ENCODE data around the gene EXPH5. TPM values are rescaled to one million over a fixed set of nuclear protein-coding genes. Genes with fewer than 3 reads are reported as not detected.

EXPH5 gene
- polyA plus RNA-seq, 1 donor = 1.1 TPM

DNA sequence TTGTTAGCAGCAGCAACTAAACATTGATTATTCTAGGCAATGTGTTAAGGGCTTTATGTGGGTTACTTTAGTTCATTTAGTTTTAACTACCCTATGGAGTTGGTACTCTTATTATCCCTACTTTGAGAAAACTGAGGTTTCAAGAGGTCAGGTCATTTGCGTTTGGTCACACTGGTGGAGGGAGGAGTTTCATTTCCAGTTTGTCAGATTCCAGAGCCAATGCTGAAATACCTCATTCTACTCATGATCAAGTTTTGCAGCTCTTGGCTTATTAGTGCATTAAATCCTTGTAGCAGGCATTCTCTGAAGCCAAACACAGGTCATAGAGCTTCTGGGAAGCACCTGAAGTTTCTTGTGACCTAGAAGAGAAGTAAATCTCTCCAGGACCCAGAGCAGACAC is 71.2 kb downstream of the EXPH5 start:
- DNase-seq = no peak
- no peak overlapping the region for H3K27ac ChIP-seq (ENCODE audit: low read length)
- no peaks in the 10 kb centered on the region for H3K27me3 ChIP-seq (ENCODE audit: control insufficient read depth, insufficient read depth, low read length)
- no CpG with 5 or more reads among the region's 1 CpG for WGBS (ENCODE audit: insufficient coverage, low lambda C conversion rate)
- H3K4me1 ChIP-seq (ENCODE audit: control insufficient read depth, insufficient read depth, low read length) = no peaks in the 10 kb centered on the region
- no peak overlapping the region for H3K4me3 ChIP-seq (ENCODE audit: low read length)
- H3K36me3 ChIP-seq (ENCODE audit: control insufficient read depth, insufficient read depth, low read length) = no peaks in the 10 kb centered on the region
- no peaks in the 10 kb centered on the region for H3K9me3 ChIP-seq (ENCODE audit: control insufficient read depth, low read depth, low read length)

DNA sequence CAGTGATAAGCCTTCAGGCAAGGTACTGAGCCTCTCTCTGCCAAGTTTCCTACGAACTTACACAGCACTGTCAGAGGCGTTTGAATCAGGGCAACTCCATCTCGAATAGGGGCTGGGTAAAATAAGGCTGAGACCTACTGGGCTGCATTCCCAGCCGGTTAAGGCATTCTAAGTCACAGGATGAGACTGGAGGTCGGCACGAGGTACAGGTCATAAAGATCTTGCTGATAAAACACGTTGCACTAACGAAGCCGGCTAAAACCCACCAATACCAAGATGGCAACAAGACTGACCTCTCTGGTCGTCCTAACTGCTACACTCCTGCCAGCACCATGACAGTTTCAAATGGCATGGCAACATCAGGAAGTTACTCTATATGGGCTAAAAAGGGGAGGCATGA is 75.0 kb downstream of the EXPH5 start:
- H3K27me3 ChIP-seq (ENCODE audit: control insufficient read depth, insufficient read depth, low read length) = no peaks in the 10 kb centered on the region
- H3K27ac ChIP-seq (ENCODE audit: low read length) = no peak overlapping the region
- no peaks in the 10 kb centered on the region for H3K4me1 ChIP-seq (ENCODE audit: control insufficient read depth, insufficient read depth, low read length)
- no CpG with 5 or more reads among the region's 10 CpGs for WGBS (ENCODE audit: insufficient coverage, low lambda C conversion rate)
- no peak for DNase-seq
- H3K4me3 ChIP-seq (ENCODE audit: low read length) = no peak overlapping the region
- no peaks in the 10 kb centered on the region for H3K36me3 ChIP-seq (ENCODE audit: control insufficient read depth, insufficient read depth, low read length)
- no peaks in the 10 kb centered on the region for H3K9me3 ChIP-seq (ENCODE audit: control insufficient read depth, low read depth, low read length)

GRCh38 chr11:108516125-108516524 is 77.4 kb downstream of the EXPH5 start:
- no peaks in the 10 kb centered on the region for H3K36me3 ChIP-seq (ENCODE audit: control insufficient read depth, insufficient read depth, low read length)
- no peaks in the 10 kb centered on the region for H3K27me3 ChIP-seq (ENCODE audit: control insufficient read depth, insufficient read depth, low read length)
- H3K4me3 ChIP-seq (ENCODE audit: low read length) = no peak overlapping the region
- DNase-seq = no peak
- WGBS (ENCODE audit: insufficient coverage, low lambda C conversion rate) = no CpG with 5 or more reads among the region's 4 CpGs
- no peak overlapping the region for H3K27ac ChIP-seq (ENCODE audit: low read length)
- H3K4me1 ChIP-seq (ENCODE audit: control insufficient read depth, insufficient read depth, low read length) = no peaks in the 10 kb centered on the region
- no peaks in the 10 kb centered on the region for H3K9me3 ChIP-seq (ENCODE audit: control insufficient read depth, low read depth, low read length)

GRCh38 chr11:108512708-108513107 is 80.9 kb downstream of the EXPH5 start:
- no CpG with 5 or more reads among the region's 2 CpGs for WGBS (ENCODE audit: insufficient coverage, low lambda C conversion rate)
- Histone ChIP-seq H3K27ac (ENCODE audit: low read length) (no peak overlapping the region), H3K4me3 (ENCODE audit: low read length) (no peak overlapping the region), H3K36me3 (ENCODE audit: control insufficient read depth, insufficient read depth, low read length) (no peaks in the 10 kb centered on the region), H3K4me1 (ENCODE audit: control insufficient read depth, insufficient read depth, low read length) (no peaks in the 10 kb centered on the region), H3K27me3 (ENCODE audit: control insufficient read depth, insufficient read depth, low read length) (no peaks in the 10 kb centered on the region), H3K9me3 (ENCODE audit: control insufficient read depth, low read depth, low read length) (no peaks in the 10 kb centered on the region)
- DNase-seq = no peak

DNA sequence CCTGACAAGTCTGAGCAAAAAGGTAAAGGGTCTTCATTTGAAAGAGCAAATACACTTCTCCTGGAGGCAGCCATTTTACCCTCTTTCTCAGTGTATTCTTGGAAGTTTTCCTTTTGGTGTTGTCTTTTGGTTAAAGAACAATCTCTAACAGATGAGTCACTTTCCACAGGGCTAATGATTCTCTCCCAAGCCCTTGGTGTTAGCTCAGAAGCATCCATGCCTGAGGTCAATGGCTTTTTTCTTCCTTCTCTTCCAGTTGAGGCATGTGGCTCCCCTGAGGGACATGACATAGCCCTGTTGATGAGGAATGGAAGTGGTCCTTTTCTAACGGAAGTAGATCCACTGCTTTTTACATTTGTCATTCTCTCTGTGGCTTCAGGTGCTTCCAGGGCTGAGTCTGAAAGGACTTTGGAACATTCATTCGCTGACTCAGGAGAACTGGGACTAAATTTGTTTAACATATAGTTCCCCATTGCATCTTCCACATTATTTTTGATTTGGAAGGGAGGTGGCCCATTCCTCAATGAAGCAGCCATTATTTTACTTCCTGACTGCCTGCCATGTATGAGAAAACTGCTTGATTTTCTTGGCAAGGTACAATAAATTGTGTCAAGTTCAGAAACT is 81.6 kb downstream of the EXPH5 start:
- Histone ChIP-seq H3K27ac (ENCODE audit: low read length) (no peak overlapping the region), H3K4me3 (ENCODE audit: low read length) (no peak overlapping the region), H3K27me3 (ENCODE audit: control insufficient read depth, insufficient read depth, low read length) (no peaks in the 10 kb centered on the region), H3K4me1 (ENCODE audit: control insufficient read depth, insufficient read depth, low read length) (no peaks in the 10 kb centered on the region), H3K36me3 (ENCODE audit: control insufficient read depth, insufficient read depth, low read length) (no peaks in the 10 kb centered on the region), H3K9me3 (ENCODE audit: control insufficient read depth, low read depth, low read length) (no peaks in the 10 kb centered on the region)
- WGBS (ENCODE audit: insufficient coverage, low lambda C conversion rate) = 100% methylated on average over 1 of the region's 2 CpGs
- DNase-seq = peak in 1 of 2 donors; percentile 14

DNA sequence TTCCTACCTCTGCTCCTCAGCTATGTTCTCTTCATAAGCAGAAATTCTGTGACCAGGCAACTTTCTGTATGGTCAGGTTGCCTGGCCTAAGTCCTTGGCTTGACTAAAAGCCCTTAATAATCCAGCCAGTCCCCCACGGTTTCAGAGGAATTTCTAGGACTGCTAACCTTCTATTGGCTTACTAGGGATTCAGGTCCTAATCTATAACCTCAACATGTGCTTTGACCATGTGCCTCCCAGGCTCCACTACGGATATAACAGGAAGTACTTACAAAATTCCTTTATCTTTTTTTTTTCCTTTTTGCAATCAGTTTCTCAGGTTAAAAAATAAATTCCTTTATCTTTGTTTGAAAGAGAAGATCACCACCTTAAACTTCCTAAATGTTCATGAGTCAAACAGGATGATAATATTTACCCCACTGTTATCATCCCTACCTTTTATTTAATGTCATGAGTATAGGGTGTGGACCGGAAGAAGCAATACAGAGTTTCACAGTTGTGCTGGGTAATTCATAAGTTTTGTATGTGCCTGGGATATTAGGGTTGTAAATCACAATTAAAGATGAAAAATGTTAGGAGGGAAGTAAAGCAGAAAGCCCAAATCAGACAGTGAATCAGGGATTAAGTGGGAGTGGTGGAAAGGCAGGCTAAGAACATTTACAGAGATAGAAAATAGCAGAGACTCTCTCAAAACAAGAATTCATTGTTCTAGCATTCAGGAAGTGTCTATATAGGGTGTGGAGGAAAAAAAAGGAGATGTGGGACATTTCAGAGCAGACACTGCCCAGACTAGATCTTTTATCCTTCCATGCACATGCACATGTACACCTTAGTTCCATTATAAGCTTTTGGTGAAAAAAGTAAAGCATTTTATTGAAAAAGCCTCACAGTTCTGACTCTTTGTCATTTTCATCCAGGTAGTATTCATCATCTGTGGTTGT is 84.6 kb downstream of the EXPH5 start:
- H3K27ac ChIP-seq (ENCODE audit: low read length) = no peak overlapping the region
- H3K36me3 ChIP-seq (ENCODE audit: control insufficient read depth, insufficient read depth, low read length) = no peaks in the 10 kb centered on the region
- H3K9me3 ChIP-seq (ENCODE audit: control insufficient read depth, low read depth, low read length) = no peaks in the 10 kb centered on the region
- peak in 1 of 2 donors; percentile 53 for DNase-seq
- 0% methylated on average over 1 of the region's 3 CpGs for WGBS (ENCODE audit: insufficient coverage, low lambda C conversion rate)
- H3K27me3 ChIP-seq (ENCODE audit: control insufficient read depth, insufficient read depth, low read length) = no peaks in the 10 kb centered on the region
- no peak overlapping the region for H3K4me3 ChIP-seq (ENCODE audit: low read length)
- H3K4me1 ChIP-seq (ENCODE audit: control insufficient read depth, insufficient read depth, low read length) = no peaks in the 10 kb centered on the region

DNA sequence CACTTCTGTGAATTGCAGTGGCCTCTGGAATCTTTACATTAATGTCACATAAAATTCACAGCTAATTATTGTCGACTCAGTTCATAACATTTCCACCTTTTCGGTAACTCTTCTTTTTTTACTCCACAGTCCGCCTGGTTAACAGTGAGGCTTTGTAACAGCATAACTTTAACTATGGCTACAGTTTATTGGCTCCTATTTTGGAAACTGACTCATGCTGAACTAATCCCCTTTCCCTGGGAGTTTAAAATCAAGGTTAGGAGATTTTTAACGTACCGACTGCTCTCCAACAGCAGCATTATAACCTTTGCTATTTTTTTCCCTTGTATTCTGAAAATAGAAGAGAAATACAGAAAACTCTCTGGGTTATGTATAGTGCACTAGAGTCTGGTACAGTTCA is 92.2 kb downstream of the EXPH5 start:
- Histone ChIP-seq H3K27me3 (ENCODE audit: control insufficient read depth, insufficient read depth, low read length) (peaks cover 3% of the 10 kb centered on the region), H3K27ac (ENCODE audit: low read length) (no peak overlapping the region), H3K9me3 (ENCODE audit: control insufficient read depth, low read depth, low read length) (no peaks in the 10 kb centered on the region), H3K4me3 (ENCODE audit: low read length) (no peak overlapping the region), H3K36me3 (ENCODE audit: control insufficient read depth, insufficient read depth, low read length) (no peaks in the 10 kb centered on the region), H3K4me1 (ENCODE audit: control insufficient read depth, insufficient read depth, low read length) (no peaks in the 10 kb centered on the region)
- DNase-seq = no peak
- no CpG with 5 or more reads among the region's 5 CpGs for WGBS (ENCODE audit: insufficient coverage, low lambda C conversion rate)

DNA sequence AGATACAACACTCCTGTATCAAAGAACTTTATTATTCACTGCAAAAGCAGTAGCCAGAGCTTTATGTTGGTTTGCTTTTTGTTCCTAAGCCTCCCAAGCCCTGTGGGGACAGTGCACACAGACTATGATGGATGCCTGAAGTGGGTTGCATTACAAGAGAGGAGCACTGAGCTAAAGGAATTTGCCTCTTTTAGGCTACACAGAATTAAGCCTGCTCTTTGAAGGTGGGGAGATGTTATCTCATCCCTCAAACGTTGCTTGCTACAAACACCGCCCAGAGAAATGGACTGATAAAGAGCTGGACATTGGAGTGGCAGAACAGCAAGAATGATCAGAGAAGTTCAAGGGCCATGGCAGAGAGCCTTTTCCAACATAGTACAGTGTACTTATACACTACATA is 92.8 kb downstream of the EXPH5 start:
- Histone ChIP-seq H3K4me1 (ENCODE audit: control insufficient read depth, insufficient read depth, low read length) (no peaks in the 10 kb centered on the region), H3K9me3 (ENCODE audit: control insufficient read depth, low read depth, low read length) (no peaks in the 10 kb centered on the region), H3K36me3 (ENCODE audit: control insufficient read depth, insufficient read depth, low read length) (no peaks in the 10 kb centered on the region), H3K27ac (ENCODE audit: low read length) (no peak overlapping the region), H3K27me3 (ENCODE audit: control insufficient read depth, insufficient read depth, low read length) (peaks cover 3% of the 10 kb centered on the region), H3K4me3 (ENCODE audit: low read length) (no peak overlapping the region)
- DNase-seq = no peak
- no CpG with 5 or more reads among the region's 2 CpGs for WGBS (ENCODE audit: insufficient coverage, low lambda C conversion rate)

DNA sequence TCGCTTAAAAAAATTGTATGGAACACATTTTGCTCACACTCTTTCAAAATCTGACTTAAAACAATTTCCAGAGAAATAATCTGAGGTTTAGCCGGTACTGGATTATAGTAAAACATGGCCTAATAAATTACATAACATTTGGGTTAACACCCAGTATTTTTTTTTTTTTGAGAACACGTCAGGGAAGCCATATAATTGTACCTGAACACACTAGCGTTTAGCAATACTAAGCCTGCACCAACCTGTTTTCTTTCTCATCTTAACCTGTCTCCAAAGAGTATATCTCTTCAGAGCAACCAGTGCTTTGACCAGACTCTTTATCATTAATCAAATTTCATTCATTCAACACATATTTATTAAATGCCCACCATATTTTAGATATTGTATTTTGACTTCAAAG is 93.4 kb downstream of the EXPH5 start:
- Histone ChIP-seq H3K4me1 (ENCODE audit: control insufficient read depth, insufficient read depth, low read length) (no peaks in the 10 kb centered on the region), H3K27me3 (ENCODE audit: control insufficient read depth, insufficient read depth, low read length) (peaks cover 3% of the 10 kb centered on the region), H3K4me3 (ENCODE audit: low read length) (no peak overlapping the region), H3K36me3 (ENCODE audit: control insufficient read depth, insufficient read depth, low read length) (no peaks in the 10 kb centered on the region), H3K9me3 (ENCODE audit: control insufficient read depth, low read depth, low read length) (no peaks in the 10 kb centered on the region), H3K27ac (ENCODE audit: low read length) (no peak overlapping the region)
- no peak for DNase-seq
- 94% methylated on average over 2 of the region's 4 CpGs for WGBS (ENCODE audit: insufficient coverage, low lambda C conversion rate)

GRCh38 chr11:108498816-108499408 is 94.7 kb downstream of the EXPH5 start:
- H3K4me3 ChIP-seq (ENCODE audit: low read length) = peak overlapping the region; percentile 62
- 87% methylated on average over 3 of the region's 29 CpGs for WGBS (ENCODE audit: insufficient coverage, low lambda C conversion rate)
- H3K36me3 ChIP-seq (ENCODE audit: control insufficient read depth, insufficient read depth, low read length) = no peaks in the 10 kb centered on the region
- no peaks in the 10 kb centered on the region for H3K9me3 ChIP-seq (ENCODE audit: control insufficient read depth, low read depth, low read length)
- DNase-seq = no peak
- peaks cover 3% of the 10 kb centered on the region for H3K27me3 ChIP-seq (ENCODE audit: control insufficient read depth, insufficient read depth, low read length)
- no peaks in the 10 kb centered on the region for H3K4me1 ChIP-seq (ENCODE audit: control insufficient read depth, insufficient read depth, low read length)
- peak overlapping the region; percentile 74 for H3K27ac ChIP-seq (ENCODE audit: low read length)

Data from large intestine (tissue), 3 donors.